ENCODE results near the gene PLOD3. TPM values are rescaled to one million over a fixed set of nuclear protein-coding genes. Genes with fewer than 3 reads are reported as not detected.

Gene PLOD3
- polyA plus RNA-seq, 1 donor (not counting 4 experiments of a cell fraction or from before 2014, with no cell fraction given), result 31.6 TPM

- dilution Hi-C loops (cut with MboI; ENCODE audit: extremely low pct_ligation_motif_present, low sequenced_read_pairs), result no loop called here
- Histone ChIP-seq H3K4me2 (ENCODE audit: control insufficient read depth, extremely low read depth, insufficient read depth, low read depth, low read length) (peak overlapping the region; percentile 66), H3K27me3 (ENCODE audit: control insufficient read depth, extremely low read depth, insufficient read depth, low read length) (peaks cover 94% of the 10 kb centered on the region), H3K36me3 (ENCODE audit: control insufficient read depth in 2 of 2, extremely low read depth in 1 of 2, insufficient read depth in 2 of 2, low read length in 2 of 2) (no peaks in the 10 kb centered on the region), H2AFZ (ENCODE audit: control insufficient read depth, low read length) (no peak overlapping the region), H3K9me1 (ENCODE audit: control insufficient read depth, extremely low read depth, insufficient read depth, low read length) (no peaks in the 10 kb centered on the region), H4K20me1 (ENCODE audit: control insufficient read depth, extremely low read depth, insufficient read depth, low read length) (peaks cover 3% of the 10 kb centered on the region), H3K4me1 (ENCODE audit: control insufficient read depth, extremely low read depth, insufficient read depth, low read length) (peaks cover 38% of the 10 kb centered on the region), H3K27ac (ENCODE audit: control insufficient read depth, insufficient read depth, low read length) (no peak overlapping the region), H3K9me3 (ENCODE audit: control insufficient read depth, low read depth, low read length) (no peaks in the 10 kb centered on the region), H3K4me3 (ENCODE audit: control insufficient read depth in 2 of 3, extremely low read depth in 1 of 3, insufficient read depth in 2 of 3, low read depth in 1 of 3, low read length in 3 of 3) (peak overlapping the region in 1 of 3 experiments; percentile 4), H3K9ac (ENCODE audit: control insufficient read depth, extremely low read depth, insufficient read depth, low read length) (no peak overlapping the region), H3K79me2 (ENCODE audit: control insufficient read depth, insufficient read depth, low read length) (no peaks in the 10 kb centered on the region)
- TF ChIP-seq EZH2 (IDR thresholded peaks at IDR 0.05; ENCODE audit: low read length) (no peak), CTCF (optimal IDR thresholded peaks at IDR 0.05 in 1 of 3, IDR thresholded peaks at IDR 0.05 in 1 of 3, conservative IDR thresholded peaks at IDR 0.05 in 1 of 3; ENCODE audit: extremely low read depth in 1 of 3, insufficient read depth in 2 of 3, low read length in 3 of 3) (peak; percentile 94 to 97 (median 95))
- DNase-seq (ENCODE audit: low read depth, low spot score) (no peak), FAIRE-seq (peak; percentile 60)
Measured at GRCh38 chr7:101169838-101170551, 47.4 kb downstream of the PLOD3 start.

GRCh38 chr7:101169110-101169837, 48.1 kb downstream of the PLOD3 start:
- Histone ChIP-seq H3K9ac (ENCODE audit: control insufficient read depth, extremely low read depth, insufficient read depth, low read length) (no peak overlapping the region), H3K9me1 (ENCODE audit: control insufficient read depth, extremely low read depth, insufficient read depth, low read length) (no peaks in the 10 kb centered on the region)
- peak; percentile 26 for FAIRE-seq

More at GRCh38 chr7:101169110-101169837, 48.1 kb downstream of the PLOD3 start:
- Histone ChIP-seq H3K9me3 (ENCODE audit: control insufficient read depth, low read depth, low read length) (no peaks in the 10 kb centered on the region), H3K4me3 (ENCODE audit: control insufficient read depth in 2 of 3, extremely low read depth in 1 of 3, insufficient read depth in 2 of 3, low read depth in 1 of 3, low read length in 3 of 3) (peak overlapping the region in 1 of 3 experiments; percentile 4), H3K79me2 (ENCODE audit: control insufficient read depth, insufficient read depth, low read length) (no peaks in the 10 kb centered on the region), H3K27ac (ENCODE audit: control insufficient read depth, insufficient read depth, low read length) (no peak overlapping the region), H2AFZ (ENCODE audit: control insufficient read depth, low read length) (no peak overlapping the region), H3K4me1 (ENCODE audit: control insufficient read depth, extremely low read depth, insufficient read depth, low read length) (peaks cover 38% of the 10 kb centered on the region), H3K27me3 (ENCODE audit: control insufficient read depth, extremely low read depth, insufficient read depth, low read length) (peaks cover 94% of the 10 kb centered on the region), H3K36me3 (ENCODE audit: control insufficient read depth in 2 of 2, extremely low read depth in 1 of 2, insufficient read depth in 2 of 2, low read length in 2 of 2) (no peaks in the 10 kb centered on the region), H3K4me2 (ENCODE audit: control insufficient read depth, extremely low read depth, insufficient read depth, low read depth, low read length) (peak overlapping the region; percentile 66), H4K20me1 (ENCODE audit: control insufficient read depth, extremely low read depth, insufficient read depth, low read length) (peaks cover 3% of the 10 kb centered on the region)
- DNase-seq (ENCODE audit: low read depth, low spot score), result no peak
- dilution Hi-C loops (cut with MboI; ENCODE audit: extremely low pct_ligation_motif_present, low sequenced_read_pairs), result no loop called here
- no peak for TF ChIP-seq EZH2 (IDR thresholded peaks at IDR 0.05; ENCODE audit: low read length)
- TF ChIP-seq CTCF (optimal IDR thresholded peaks at IDR 0.05 in 1 of 3, IDR thresholded peaks at IDR 0.05 in 1 of 3, conservative IDR thresholded peaks at IDR 0.05 in 1 of 3; ENCODE audit: extremely low read depth in 1 of 3, insufficient read depth in 2 of 3, low read length in 3 of 3), result no peak

Measured in keratinocyte (primary cell).